Measurements from ENCODE around the gene POMZP3. TPM values are rescaled to one million over a fixed set of nuclear protein-coding genes. Genes with fewer than 3 reads are reported as not detected.
"Not testable (repeated sequence)": the region's sequence is repeated elsewhere in the genome, so short reads cannot be mapped to it uniquely, and the experiment has no call there.

The POMZP3 gene
- total RNA-seq, 1 donor from 2014 or later, result 7.4 TPM

GRCh38 chr7:76560157-76560556 is 66.9 kb downstream of the POMZP3 start:
- H3K4me3 ChIP-seq (ENCODE audit: low read depth, low read length); DNase-seq (ENCODE audit: low read depth): not testable (repeated sequence)

Other genes starting within 250 kb of the POMZP3 start
- gene SSC4D, start 217.6 kb downstream of the POMZP3 start, total RNA-seq, result 1.2 and 2.1 TPM in 2 replicates
- 0.87 and 4.7 TPM in 2 replicates for gene ZP3, start 202.3 kb downstream of the POMZP3 start, total RNA-seq
- 11.5 and 12.3 TPM in 2 replicates for gene DTX2, start 165.6 kb downstream of the POMZP3 start, total RNA-seq
- gene UPK3B, start 116.7 kb downstream of the POMZP3 start, total RNA-seq, result not detected in 2 replicates
- not detected in 2 replicates for gene SPDYE16, start 84.0 kb downstream of the POMZP3 start, total RNA-seq

Measured in epithelial cell of proximal tubule (primary cell).